H9 (cell line): ENCODE data around the gene AMZ2. TPM values are rescaled to one million over a fixed set of nuclear protein-coding genes. Genes with fewer than 3 reads are reported as not detected.

ENCODE experiments used
- DNase-seq: peaks from one replicate; pipeline ENCODE4 v3.0.0-alpha.2; 2017
- H2AFZ ChIP-seq: one replicate; pipeline ENCODE4 v1.6.1; 2013; ENCODE audit warnings: mild to moderate bottlenecking, low read length, control low read depth, moderate library complexity
- H2AK5ac ChIP-seq: 2 replicates; pipeline ENCODE4 v1.6.1; 2013; ENCODE audit warnings: low read length, control low read depth, mixed read lengths; ENCODE audit not compliant: insufficient read length
- H2BK120ac ChIP-seq: one replicate; pipeline ENCODE4 v1.6.1; 2013; ENCODE audit warnings: low read depth, mild to moderate bottlenecking, low read length, control low read depth, inconsistent platforms; ENCODE audit not compliant: poor library complexity, severe bottlenecking
- H2BK12ac ChIP-seq: 2 replicates; pipeline ENCODE4 v1.6.1; 2013; ENCODE audit warnings: low read length, control low read depth, mixed read lengths, low read depth; ENCODE audit not compliant: insufficient read length
- H2BK15ac ChIP-seq: 2 replicates; pipeline ENCODE4 v1.6.1; 2013; ENCODE audit warnings: low read depth, low read length, control low read depth
- H2BK20ac ChIP-seq: one replicate; pipeline ENCODE4 v1.6.1; 2013; ENCODE audit warnings: low read depth, mild to moderate bottlenecking, low read length, control low read depth, inconsistent platforms; ENCODE audit not compliant: poor library complexity, severe bottlenecking
- H2BK5ac ChIP-seq: 2 replicates; pipeline ENCODE4 v1.6.1; 2013; ENCODE audit warnings: low read length, control low read depth, mixed read lengths; ENCODE audit not compliant: insufficient read length
- H3K14ac ChIP-seq: 2 replicates; pipeline ENCODE4 v1.6.1; 2013; ENCODE audit warnings: low read length, control low read depth; ENCODE audit not compliant: insufficient read depth
- H3K18ac ChIP-seq: 2 replicates; pipeline ENCODE4 v1.6.1; 2013; ENCODE audit warnings: low read depth, mild to moderate bottlenecking, mixed read lengths, low read length, control low read depth; ENCODE audit not compliant: insufficient read length
- H3K23ac ChIP-seq: 2 replicates; pipeline ENCODE4 v1.6.1; 2013; ENCODE audit warnings: low read length, control low read depth, mixed read lengths, low read depth; ENCODE audit not compliant: insufficient read length
- H3K23me2 ChIP-seq: 2 replicates; pipeline ENCODE4 v1.6.1; 2013; ENCODE audit warnings: low read depth, mild to moderate bottlenecking, mixed read lengths, low read length, control low read depth; ENCODE audit not compliant: insufficient read length, poor library complexity, severe bottlenecking
- H3K27ac ChIP-seq: 2 replicates; pipeline ENCODE4 v1.5.1; 2013; ENCODE audit warnings: low read length, control low read depth, mixed read lengths, low read depth; ENCODE audit not compliant: insufficient read length
- H3K27me3 ChIP-seq: 2 replicates; pipeline ENCODE4 v1.6.1; 2013; ENCODE audit warnings: low read length, control low read depth, inconsistent platforms; ENCODE audit not compliant: insufficient read depth
- H3K4ac ChIP-seq: 2 replicates; pipeline ENCODE4 v1.6.1; 2013; ENCODE audit warnings: low read depth, mild to moderate bottlenecking, control low read depth, inconsistent platforms, low read length, moderate library complexity
- H3K4me1 ChIP-seq: 2 replicates; pipeline ENCODE4 v1.6.1; 2013; ENCODE audit warnings: low read length, control low read depth, inconsistent platforms; ENCODE audit not compliant: insufficient read depth
- H3K4me2 ChIP-seq: 2 replicates; pipeline ENCODE4 v1.6.1; 2013; ENCODE audit warnings: low read length, control low read depth, mixed read lengths; ENCODE audit not compliant: insufficient read length, insufficient read depth
- H3K56ac ChIP-seq: 2 replicates; pipeline ENCODE4 v1.6.1; 2013; ENCODE audit warnings: low read depth, mild to moderate bottlenecking, mixed read lengths, low read length, control low read depth; ENCODE audit not compliant: insufficient read length
- H3K79me1 ChIP-seq: 2 replicates; pipeline ENCODE4 v1.6.1; 2013; ENCODE audit warnings: low read depth, mild to moderate bottlenecking, moderate library complexity, low read length, control low read depth, inconsistent platforms; ENCODE audit not compliant: insufficient read depth, poor library complexity, severe bottlenecking
- H3K79me2 ChIP-seq: 2 replicates; pipeline ENCODE4 v1.6.1; 2013; ENCODE audit warnings: low read length, control low read depth, inconsistent platforms; ENCODE audit not compliant: insufficient read depth
- H3K9ac ChIP-seq: 2 replicates; pipeline ENCODE4 v1.6.1; 2013; ENCODE audit warnings: low read length, control low read depth, mixed read lengths; ENCODE audit not compliant: insufficient read length; ENCODE audit errors: extremely low read depth
- H3K9me3 ChIP-seq: one replicate; pipeline ENCODE4 v1.6.1; 2013; ENCODE audit warnings: low read depth, low read length, inconsistent platforms; ENCODE audit not compliant: control insufficient read depth
- H3T11ph ChIP-seq: one replicate; pipeline ENCODE4 v1.6.1; 2013; ENCODE audit warnings: mild to moderate bottlenecking, low read length, control low read depth, inconsistent platforms
- H4K20me1 ChIP-seq: one replicate; pipeline ENCODE4 v1.6.1; 2013; ENCODE audit not compliant: control insufficient read depth, insufficient read length, insufficient read depth
- H4K5ac ChIP-seq: 2 replicates; pipeline ENCODE4 v1.6.1; 2013; ENCODE audit warnings: low read depth, mild to moderate bottlenecking, mixed read lengths, low read length, control low read depth; ENCODE audit not compliant: insufficient read length
- H4K8ac ChIP-seq: replicated peaks from 2 replicates; pipeline ENCODE4 v1.6.1; 2013; ENCODE audit warnings: low read length, control low read depth, mixed read lengths, low read depth; ENCODE audit not compliant: insufficient read length
- H4K91ac ChIP-seq: 2 replicates; pipeline ENCODE4 v1.6.1; 2013; ENCODE audit warnings: low read depth, mild to moderate bottlenecking, moderate library complexity, mixed read lengths, low read length, control low read depth; ENCODE audit not compliant: insufficient read length
- H3K27ac Mint-ChIP-seq, 3 experiments: 2 replicates in 2 of 3; 3 replicates in 1 of 3; pipeline ENCODE4 v1.8.0; 2020 to 2021; ENCODE audit warnings: mixed read lengths in 3 of 3, mild to moderate bottlenecking in 1 of 3, moderate library complexity in 1 of 3
- H3K27me3 Mint-ChIP-seq: 2 replicates; pipeline ENCODE4 v1.8.0; 2021; ENCODE audit warnings: low read depth, mild to moderate bottlenecking, moderate library complexity, mixed read lengths
- H3K36me3 Mint-ChIP-seq, 3 experiments: 2 replicates in 2 of 3; 3 replicates in 1 of 3; pipeline ENCODE4 v1.8.0; 2020 to 2021; ENCODE audit warnings: low read depth in 3 of 3, mixed read lengths in 3 of 3; ENCODE audit not compliant: insufficient read depth in 1 of 3
- H3K4me1 Mint-ChIP-seq, 2 experiments: 2 replicates each; pipeline ENCODE4 v1.8.0; 2020; ENCODE audit warnings: mixed read lengths in 2 of 2
- H3K4me3 Mint-ChIP-seq, 2 experiments: 2 replicates in 1 of 2; 3 replicates in 1 of 2; pipeline ENCODE4 v1.8.0; 2020 to 2021; ENCODE audit warnings: mild to moderate bottlenecking in 2 of 2, mixed read lengths in 2 of 2, moderate library complexity in 1 of 2
- H3K9me3 Mint-ChIP-seq, 2 experiments: 2 replicates in 1 of 2; 3 replicates in 1 of 2; pipeline ENCODE4 v1.8.0; 2020; ENCODE audit warnings: mild to moderate bottlenecking in 2 of 2, mixed read lengths in 2 of 2, moderate library complexity in 1 of 2
- CTCF ChIP-seq: fragments of 200-600 bp; sonication (generic); conservative IDR thresholded peaks from 3 replicates; pipeline ENCODE4 v1.8.0; 2021; ENCODE audit warnings: antibody characterized with exemption, mild to moderate bottlenecking
- WGBS: extraction: QIAGEN DNeasy Blood & Tissue Kit; methylation state at CpG from one replicate; pipeline ENCODE4 v1.1.7; 2013; ENCODE audit warnings: missing lambda C conversion rate, low lambda C conversion rate, mixed read lengths; ENCODE audit not compliant: insufficient read length; ENCODE audit errors: extremely low coverage; 5-methylcytosine and 5-hydroxymethylcytosine counted together
- total RNA-seq: library from RNA; stranded (reverse); gene quantifications from 2 replicates; pipeline ENCODE4 v1.2.1, GENCODE V29; 2021

AMZ2 gene
- total RNA-seq, 1 experiment from 2014 or later = 82.6 TPM

DNA sequence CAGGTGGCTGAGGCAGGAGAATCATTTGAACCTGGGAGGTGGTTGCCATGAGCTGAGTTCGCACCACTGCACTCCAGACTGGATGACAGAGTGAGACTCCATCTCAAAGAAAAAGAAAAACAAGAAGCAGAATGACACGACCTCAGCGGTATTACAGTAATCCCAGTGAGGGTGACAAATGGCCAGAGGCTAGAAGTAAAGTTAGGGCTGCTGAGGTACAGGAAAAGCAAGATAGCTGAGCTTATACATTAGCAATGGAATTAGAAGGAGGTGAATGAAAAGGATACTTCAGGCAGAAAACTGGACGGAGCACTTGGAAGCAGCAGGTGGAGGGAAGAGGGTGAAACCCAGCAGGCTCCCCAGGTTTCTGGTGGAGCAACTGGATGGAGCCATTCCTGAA is 26.1 kb upstream of the AMZ2 start:
- no peaks in the 10 kb centered on the region for H3K9me3 ChIP-seq
- WGBS = no CpG with 5 or more reads among the region's 4 CpGs
- H3K4me2 ChIP-seq = no peak overlapping the region
- H2BK15ac ChIP-seq = no peak overlapping the region
- no peak overlapping the region for H2BK12ac ChIP-seq
- no peak overlapping the region for H2AFZ ChIP-seq
- no peaks in the 10 kb centered on the region for H3K79me1 ChIP-seq
- no peak overlapping the region for H3T11ph ChIP-seq
- Mint-ChIP-seq H3K36me3 (peaks cover 2 to 18% (median 4%) of the 10 kb centered on the region in 3 experiments; a peak in 4 of 7 replicates), H3K4me1 (peaks cover 6 to 9% of the 10 kb centered on the region in 2 experiments), H3K27ac (no peak overlapping the region; a peak in 1 of 7 replicates), H3K27me3 (no peaks in the 10 kb centered on the region), H3K9me3 (no peaks in the 10 kb centered on the region), H3K4me3 (no peak overlapping the region)
- H4K5ac ChIP-seq = no peak overlapping the region
- no peak overlapping the region for H4K91ac ChIP-seq
- H3K79me2 ChIP-seq = no peaks in the 10 kb centered on the region
- H3K4ac ChIP-seq = no peak overlapping the region
- H2BK120ac ChIP-seq = no peak overlapping the region
- no peak for DNase-seq
- no peak overlapping the region for H3K9ac ChIP-seq
- no peak overlapping the region for H3K14ac ChIP-seq
- H2AK5ac ChIP-seq = no peak overlapping the region
- no peaks in the 10 kb centered on the region for H3K4me1 ChIP-seq
- H3K23ac ChIP-seq = no peak overlapping the region
- H3K23me2 ChIP-seq = no peaks in the 10 kb centered on the region
- no peak overlapping the region for H4K8ac ChIP-seq
- no peak overlapping the region for H2BK20ac ChIP-seq
- no peak overlapping the region for H2BK5ac ChIP-seq
- TF ChIP-seq CTCF = no peak
- H3K18ac ChIP-seq = no peak overlapping the region
- no peak overlapping the region for H3K56ac ChIP-seq
- no peak overlapping the region for H3K27ac ChIP-seq
- no peaks in the 10 kb centered on the region for H4K20me1 ChIP-seq
- no peaks in the 10 kb centered on the region for H3K27me3 ChIP-seq
